Adrenal gland (tissue), 12 donors: ENCODE data around the gene RPGRIP1. TPM values are rescaled to one million over a fixed set of nuclear protein-coding genes. Genes with fewer than 3 reads are reported as not detected.

Experiments used
- DNase-seq, 7 donors: peaks; one replicate each; pipeline ENCODE4 v3.0.0-alpha.2; 2019 to 2020
- H3K27ac ChIP-seq, 5 donors: fragments of 200-600 bp; sonication (generic) in 4 of 5; 1 replicate in 3 of 5; 2 replicates in 2 of 5; pipeline versions ENCODE4 v1.5.1 to v1.8.0; 2016 to 2020; ENCODE audit warnings: mild to moderate bottlenecking in 1 of 5
- H3K27me3 ChIP-seq: fragments of 200-600 bp; 2 replicates; pipeline ENCODE4 v1.8.0; 2021
- H3K36me3 ChIP-seq, 2 donors: fragments of 200-600 bp; replicated peaks in 1 of 2; 1 replicate in 1 of 2; 2 replicates in 1 of 2; pipeline versions ENCODE4 v1.5.1 to v1.8.0; 2018 to 2022
- H3K4me1 ChIP-seq, 2 donors: fragments of 200-600 bp; replicated peaks in 1 of 2; 1 replicate in 1 of 2; 2 replicates in 1 of 2; pipeline versions ENCODE4 v1.5.1 to v1.8.0; 2018 to 2021
- H3K4me3 ChIP-seq, 4 donors: fragments of 200-600 bp; sonication (generic) in 3 of 4; one replicate each; pipeline ENCODE4 v1.5.1; 2016 to 2018
- H3K9me3 ChIP-seq, 3 donors: fragments of 200-600 bp; sonication (generic) in 1 of 3; replicated peaks in 1 of 3; 1 replicate in 2 of 3; 2 replicates in 1 of 3; pipeline versions ENCODE4 v1.5.1 to v1.8.0; 2016 to 2021
- POLR2A ChIP-seq, 2 donors: fragments of 450-650 bp; IDR thresholded peaks; one replicate each; pipeline ENCODE4 v1.6.1; 2017; ENCODE audit warnings: antibody characterized with exemption in 2 of 2, mild to moderate bottlenecking in 2 of 2, moderate library complexity in 1 of 2
- WGBS, 4 donors: extraction: QIAGEN DNeasy Blood & Tissue Kit in 2 of 4; methylation state at CpG; one replicate each; pipeline versions ENCODE4 v1.1.5 to v1.1.7; 2013 to 2017; 5-methylcytosine and 5-hydroxymethylcytosine counted together
- intact Hi-C, 2 donors: fragments of 100-400 bp; cut with DNase I; formaldehyde crosslinking; loops; one replicate each; pipeline versions ENCODE4 v1.14.1 to v1.15.0; 2022 to 2023
- polyA plus RNA-seq, 3 donors: library from polyadenylated mRNA; stranded (reverse); fragments of 200-250 nt in 2 of 3; fragments of 350-450 nt in 1 of 3; fragmentation: Illumina TruSeq in 1 of 3; extraction: RNeasy Lipid Tissue Mini Kit (QIAGEN cat#74804) in 1 of 3; gene quantifications; one replicate each; pipeline ENCODE4 v1.2.3, GENCODE V29; 2013 to 2014
- total RNA-seq, 9 donors: library from RNA; depleted of rRNA in 4 of 9; stranded (reverse); fragments of >200 nt in 4 of 9; fragments of 120-200 nt in 1 of 9; fragmentation: NEBNext Ultra II Directional in 1 of 9; extraction: Animal tissue kit (Norgen Biotek cat#: 25700) in 1 of 9; gene quantifications; one replicate each; pipeline versions ENCODE4 v1.1.0 to v1.2.4, GENCODE V29; 2013 to 2023
- TF ChIP-seq, protein P1 (sequence below), 6 experiments: fragments of 450-650 bp in 4 of 6; fragments of 200-600 bp in 2 of 6; sonication (generic) in 1 of 6; IDR thresholded peaks; 1 replicate in 5 of 6; 2 replicates in 1 of 6; pipeline versions ENCODE4 v1.5.1 to v1.8.0; 2016 to 2021; ENCODE audit warnings: antibody characterized with exemption in 6 of 6, mild to moderate bottlenecking in 2 of 6, moderate library complexity in 1 of 6
- donor health status: healthy with polysubstance abuse.
- donor health status: Bipolar disorder and iron deficiency.
- donor health status: DM: yes; HTN: yes; CAD: no.
- donor health status: DM: no; HTN: no; CAD: no.
- donor health status: DM: no; HTN: no; CAD: no.
- donor health status: DM: yes; HTN: yes; CAD: no.

RPGRIP1 gene
- total and polyA plus RNA-seq, 12 donors, result 0.10 to 1.6 (median 0.29) TPM; not detected in 3

DNA sequence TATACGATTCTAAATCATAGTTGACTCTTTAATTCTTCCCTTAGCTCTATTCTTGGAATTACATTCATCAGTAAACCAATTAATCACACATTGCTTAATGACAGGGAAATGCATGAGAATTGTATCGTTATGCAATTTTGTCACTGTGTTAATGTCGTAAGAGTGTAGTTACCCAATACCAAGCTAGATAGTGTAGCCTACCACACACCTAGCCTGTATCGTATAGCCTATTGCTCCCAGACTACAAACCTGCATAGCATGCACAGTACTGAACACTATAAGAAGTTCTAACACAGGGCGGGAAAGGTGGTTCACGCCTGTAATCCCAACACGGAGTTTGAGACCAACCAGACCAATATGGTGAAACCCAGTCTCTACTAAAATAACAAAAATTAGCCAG, 35.3 kb upstream of the RPGRIP1 start:
- no peak for DNase-seq
- no peaks in the 10 kb centered on the region for H3K9me3 ChIP-seq
- no peak overlapping the region for H3K4me3 ChIP-seq
- 65 to 73% (median 67%) methylated on average over 7 of the region's 7 CpGs for WGBS, 4 donors
- peaks cover 10 to 57% of the 10 kb centered on the region in 2 donors for H3K4me1 ChIP-seq
- TF ChIP-seq, protein P1, sequence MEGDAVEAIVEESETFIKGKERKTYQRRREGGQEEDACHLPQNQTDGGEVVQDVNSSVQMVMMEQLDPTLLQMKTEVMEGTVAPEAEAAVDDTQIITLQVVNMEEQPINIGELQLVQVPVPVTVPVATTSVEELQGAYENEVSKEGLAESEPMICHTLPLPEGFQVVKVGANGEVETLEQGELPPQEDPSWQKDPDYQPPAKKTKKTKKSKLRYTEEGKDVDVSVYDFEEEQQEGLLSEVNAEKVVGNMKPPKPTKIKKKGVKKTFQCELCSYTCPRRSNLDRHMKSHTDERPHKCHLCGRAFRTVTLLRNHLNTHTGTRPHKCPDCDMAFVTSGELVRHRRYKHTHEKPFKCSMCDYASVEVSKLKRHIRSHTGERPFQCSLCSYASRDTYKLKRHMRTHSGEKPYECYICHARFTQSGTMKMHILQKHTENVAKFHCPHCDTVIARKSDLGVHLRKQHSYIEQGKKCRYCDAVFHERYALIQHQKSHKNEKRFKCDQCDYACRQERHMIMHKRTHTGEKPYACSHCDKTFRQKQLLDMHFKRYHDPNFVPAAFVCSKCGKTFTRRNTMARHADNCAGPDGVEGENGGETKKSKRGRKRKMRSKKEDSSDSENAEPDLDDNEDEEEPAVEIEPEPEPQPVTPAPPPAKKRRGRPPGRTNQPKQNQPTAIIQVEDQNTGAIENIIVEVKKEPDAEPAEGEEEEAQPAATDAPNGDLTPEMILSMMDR (IDR thresholded peaks at IDR 0.05), result no peak
- TF ChIP-seq POLR2A (IDR thresholded peaks at IDR 0.05), result no peak
- peaks cover 0 to 33% of the 10 kb centered on the region in 2 donors for H3K36me3 ChIP-seq
- H3K27me3 ChIP-seq, result no peaks in the 10 kb centered on the region
- H3K27ac ChIP-seq, result no peak overlapping the region
- intact Hi-C loops, result loop anchor here in 1 of 2 donors (10.0 kb wide), 1 partner anchor 110 kb away; no protein-coding TSS in a partner anchor

DNA sequence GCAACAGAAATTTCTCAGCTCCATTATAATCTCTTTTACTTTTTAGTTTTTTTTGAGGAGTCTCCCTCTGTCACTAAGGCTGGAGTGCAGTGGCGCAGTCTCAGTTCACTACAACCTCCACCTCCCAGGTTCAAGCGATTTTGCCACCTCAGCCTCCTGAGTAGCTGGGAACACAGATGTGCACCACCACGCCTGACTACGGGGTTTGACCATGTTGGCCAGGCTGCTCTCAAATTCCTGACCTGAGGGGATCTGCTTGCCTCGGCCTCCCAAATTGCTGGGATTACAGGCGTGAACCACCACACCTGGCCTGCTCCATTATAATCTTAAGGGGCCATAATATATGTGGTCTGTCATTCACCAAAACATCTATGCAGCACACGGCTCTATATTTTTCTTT, 34.1 kb upstream of the RPGRIP1 start:
- peak overlapping the region in 1 of 5 donors; percentile 8 for H3K27ac ChIP-seq
- peaks cover 10 to 55% of the 10 kb centered on the region in 2 donors for H3K4me1 ChIP-seq
- no peak for TF ChIP-seq POLR2A (IDR thresholded peaks at IDR 0.05)
- TF ChIP-seq, protein P1 (IDR thresholded peaks at IDR 0.05), result no peak
- 90 to 97% (median 94%) methylated on average over 7 of the region's 7 CpGs for WGBS, 4 donors
- DNase-seq, result no peak
- H3K36me3 ChIP-seq, result peaks cover 0 to 43% of the 10 kb centered on the region in 2 donors
- intact Hi-C loops, result loop anchor here in 1 of 2 donors (10.0 kb wide), 1 partner anchor 109 kb away; no protein-coding TSS in a partner anchor
- H3K9me3 ChIP-seq, result no peaks in the 10 kb centered on the region
- H3K4me3 ChIP-seq, result no peak overlapping the region
- H3K27me3 ChIP-seq, result no peaks in the 10 kb centered on the region

DNA sequence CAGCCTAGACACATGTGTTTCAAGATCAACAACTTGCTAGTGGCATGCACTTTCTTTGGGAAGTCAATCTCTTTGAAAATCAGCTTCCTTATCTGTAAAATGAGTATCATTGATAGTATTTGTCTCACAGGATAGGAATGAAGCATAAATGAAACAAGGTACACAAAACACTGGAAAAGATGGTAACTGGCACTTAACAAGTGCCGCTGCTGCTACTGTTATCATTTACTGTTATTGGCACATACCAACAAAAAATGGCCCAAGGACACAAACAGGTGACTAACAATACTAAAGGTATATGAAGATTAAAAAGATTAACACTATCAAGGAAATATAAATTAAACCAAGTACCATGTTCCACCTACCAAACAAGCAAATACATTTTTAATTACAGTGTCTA, 31.5 kb upstream of the RPGRIP1 start:
- TF ChIP-seq, protein P1 (IDR thresholded peaks at IDR 0.05), result no peak
- no peak for TF ChIP-seq POLR2A (IDR thresholded peaks at IDR 0.05)
- Histone ChIP-seq H3K36me3 (peaks cover 0 to 50% of the 10 kb centered on the region in 2 donors), H3K4me3 (no peak overlapping the region), H3K27ac (no peak overlapping the region), H3K27me3 (no peaks in the 10 kb centered on the region), H3K4me1 (peaks cover 10 to 50% of the 10 kb centered on the region in 2 donors), H3K9me3 (no peaks in the 10 kb centered on the region)
- DNase-seq, result no peak
- WGBS, 4 donors, result 71 to 88% (median 77%) methylated on average over 1 of the region's 1 CpG
- intact Hi-C loops, result loop anchor here in 1 of 2 donors (10.0 kb wide), 1 partner anchor 106 kb away; no protein-coding TSS in a partner anchor

DNA sequence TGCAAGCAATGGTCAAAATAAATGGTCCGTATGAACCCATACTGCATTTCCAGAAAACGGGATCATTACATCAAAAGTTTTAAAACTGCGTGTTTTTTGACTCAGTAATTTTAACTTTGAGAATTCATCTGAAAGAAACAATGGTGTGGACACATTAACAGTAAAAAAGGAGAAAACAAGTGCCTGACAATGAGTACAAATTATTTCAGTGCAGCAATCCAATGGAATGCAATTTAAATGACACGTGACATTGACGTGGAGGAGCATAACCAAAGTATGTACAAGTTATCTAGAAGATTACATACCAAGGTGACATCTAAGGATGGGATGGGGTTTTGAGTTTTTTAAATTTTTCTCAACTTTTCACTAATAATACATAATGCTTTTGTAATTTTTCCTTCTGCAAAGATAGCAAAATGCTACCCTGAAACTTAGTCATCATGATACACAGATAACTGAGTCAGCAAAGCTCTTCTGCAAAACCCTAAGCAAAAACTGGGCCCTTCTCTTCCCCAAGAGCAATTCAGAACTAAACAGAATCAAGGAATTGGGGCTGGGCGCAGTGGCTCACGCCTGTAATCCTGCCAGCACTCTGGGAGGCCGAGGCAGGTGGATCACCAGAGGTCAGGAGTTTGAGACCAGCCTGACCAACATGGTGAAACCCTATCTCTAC, 31.0 kb upstream of the RPGRIP1 start:
- TF ChIP-seq POLR2A (IDR thresholded peaks at IDR 0.05), result no peak
- TF ChIP-seq, protein P1 (IDR thresholded peaks at IDR 0.05), result no peak
- intact Hi-C loops, result loop anchor here in 1 of 2 donors (10.0 kb wide), 1 partner anchor 106 kb away; no protein-coding TSS in a partner anchor
- Histone ChIP-seq H3K36me3 (peaks cover 0 to 48% of the 10 kb centered on the region in 2 donors), H3K4me3 (no peak overlapping the region), H3K27me3 (no peaks in the 10 kb centered on the region), H3K27ac (no peak overlapping the region), H3K9me3 (no peaks in the 10 kb centered on the region), H3K4me1 (peaks cover 10 to 50% of the 10 kb centered on the region in 2 donors)
- WGBS, 4 donors, result 81 to 86% (median 84%) methylated on average over 8 of the region's 8 CpGs
- DNase-seq, result no peak
